Mammary epithelial cell (primary cell): Measurements from ENCODE around the gene SDCCAG8.

ENCODE experiments used
- CTCF ChIP-seq, 2 donors: IDR thresholded peaks in 1 of 2; conservative IDR thresholded peaks in 1 of 2; 2 replicates each; pipeline ENCODE4 v1.5.1; 2011 to 2012; ENCODE audit warnings: inconsistent platforms in 2 of 2, low read length in 2 of 2, mild to moderate bottlenecking in 2 of 2, control low read depth in 1 of 2, low read depth in 1 of 2; ENCODE audit not compliant: insufficient read depth in 1 of 2; ENCODE audit errors: extremely low read depth in 1 of 2
- EZH2 ChIP-seq: IDR thresholded peaks from 2 replicates; pipeline ENCODE4 v1.6.1; 2012; ENCODE audit warnings: low read length, inconsistent platforms, borderline replicate concordance

DNA sequence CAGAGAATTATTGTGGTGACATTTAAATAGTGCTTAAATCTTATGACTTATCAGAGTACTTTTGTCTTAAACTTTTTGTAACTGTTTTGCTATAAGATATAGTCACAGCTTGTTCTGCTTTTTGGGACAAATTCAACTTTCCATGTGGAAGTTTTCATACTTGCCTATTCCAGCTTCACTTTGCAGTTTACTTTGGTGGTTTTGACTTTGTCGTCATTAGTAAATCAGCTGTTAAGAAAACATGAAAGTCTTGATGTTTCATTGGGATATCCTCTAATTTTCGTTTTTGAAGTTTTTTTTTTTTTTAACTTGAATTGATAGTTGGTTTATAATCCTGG, 31.3 kb downstream of the SDCCAG8 start:
- TF ChIP-seq CTCF (conservative IDR thresholded peaks at IDR 0.05 in 1 of 2, IDR thresholded peaks at IDR 0.05 in 1 of 2; ENCODE audit: extremely low read depth in 1 of 2, insufficient read depth in 1 of 2, low read depth in 1 of 2, low read length in 2 of 2), result no peak
- no peak for TF ChIP-seq EZH2
